A673 (cell line): ENCODE data around the gene CLCN7. TPM values are rescaled to one million over a fixed set of nuclear protein-coding genes. Genes with fewer than 3 reads are reported as not detected.

Source experiments
- BruUV-seq: library from RNA; stranded (reverse); fragments of 400-500 nt; replicated peaks from 2 replicates; lab custom pipeline; 2021; lab: Mats Ljungman, UMichigan
- CTCF ChIA-PET: fragments of 300-600 bp; sonication (Branson Sonifier 250); formaldehyde crosslinking; loops from one replicate; lab custom pipeline; 2022; ENCODE audit warnings: antibody characterized with exemption; lab: Charles Lee
- POLR2A ChIA-PET: fragments of 300-600 bp; sonication (Branson Sonifier 250); formaldehyde crosslinking; loops from one replicate; lab custom pipeline; 2022; ENCODE audit warnings: antibody characterized with exemption; ENCODE audit not compliant: low non-redundant PET; lab: Charles Lee
- DNase-seq: peaks from one replicate; pipeline ENCODE4 v3.0.0-alpha.2; 2015; ENCODE audit warnings: low spot score
- H3K27ac ChIP-seq: fragments of 200-600 bp; sonication (generic); 2 replicates; pipeline ENCODE4 v1.5.1; 2016; ENCODE audit warnings: mixed run types, low read depth, mild to moderate bottlenecking, mixed read lengths, antibody characterized with exemption, low read length; ENCODE audit not compliant: poor library complexity, severe bottlenecking
- H3K27me3 ChIP-seq: fragments of 200-600 bp; sonication (generic); replicated peaks from 2 replicates; pipeline ENCODE4 v1.6.1; 2017; ENCODE audit warnings: mixed run types, low read depth, mild to moderate bottlenecking, mixed read lengths, antibody characterized with exemption, low read length; ENCODE audit not compliant: insufficient read depth, poor library complexity
- H3K36me3 ChIP-seq: fragments of 200-600 bp; sonication (generic); 2 replicates; pipeline ENCODE4 v1.6.1; 2016; ENCODE audit warnings: mixed run types, mild to moderate bottlenecking, mixed read lengths, antibody characterized with exemption, low read length; ENCODE audit not compliant: insufficient read depth, poor library complexity, severe bottlenecking
- H3K4me1 ChIP-seq: fragments of 200-600 bp; sonication (generic); 2 replicates; pipeline ENCODE4 v1.6.1; 2017; ENCODE audit warnings: mixed run types, mild to moderate bottlenecking, mixed read lengths, antibody characterized with exemption, low read length; ENCODE audit not compliant: insufficient read depth, poor library complexity, severe bottlenecking
- H3K4me3 ChIP-seq: fragments of 200-600 bp; sonication (generic); 2 replicates; pipeline ENCODE4 v1.5.1; 2016; ENCODE audit warnings: low read depth, mixed run types, mild to moderate bottlenecking, mixed read lengths, low read length; ENCODE audit not compliant: poor library complexity, severe bottlenecking
- H3K9me3 ChIP-seq: fragments of 200-600 bp; sonication (generic); 2 replicates; pipeline ENCODE4 v1.6.1; 2016; ENCODE audit warnings: mixed run types, low read depth, mild to moderate bottlenecking, mixed read lengths, antibody characterized with exemption, low read length; ENCODE audit not compliant: poor library complexity, severe bottlenecking
- CTCF ChIP-seq: fragments of 300-800, 200-600 bp; sonication (generic); conservative IDR thresholded peaks from 2 replicates; pipeline ENCODE4 v1.5.1; 2017; ENCODE audit warnings: low read depth, mild to moderate bottlenecking, antibody characterized with exemption, low read length, moderate library complexity, mixed read lengths
- EZH2 ChIP-seq: fragments of 200-600 bp; sonication (generic); IDR thresholded peaks from 2 replicates; pipeline ENCODE4 v1.6.1; 2017; ENCODE audit warnings: borderline replicate concordance, low read depth, mild to moderate bottlenecking, mixed read lengths, antibody characterized with exemption, low read length; ENCODE audit not compliant: poor library complexity, severe bottlenecking
- intact Hi-C: fragments of 100-400 bp; cut with micrococcal nuclease; formaldehyde crosslinking; loops from one replicate; pipeline ENCODE4 v1.10.0; 2022; ENCODE audit not compliant: unreplicated experiment
- total RNA-seq: library from RNA; stranded (reverse); gene quantifications from 2 replicates; pipeline ENCODE4 v1.2.3, GENCODE V29; 2021

Gene CLCN7
- total RNA-seq, 1 experiment from 2014 or later, result 89.3 TPM

GRCh38 chr16:1492923-1493745 lies 18.3 kb upstream of the CLCN7 start, which contains the start of gene TELO2:
Gene TELO2 (plus strand): TSS chr16:1493360. CDS start chr16:1494282, 922 bp downstream.
- no peaks in the 10 kb centered on the region for H3K27me3 ChIP-seq
- no peaks in the 10 kb centered on the region for H3K9me3 ChIP-seq
- POLR2A ChIA-PET, result no interaction called here
- peak within 1 kb of the TSS; percentile 98 for H3K27ac ChIP-seq
- peaks cover 3% of the 10 kb centered on the region for H3K4me1 ChIP-seq
- TF ChIP-seq EZH2, result no peak
- TF ChIP-seq CTCF, result no peak
- peak; percentile 84 for DNase-seq
- peaks cover 7% of the 10 kb centered on the region for H3K36me3 ChIP-seq
- peak within 1 kb of the TSS; percentile 88 for H3K4me3 ChIP-seq
- CTCF ChIA-PET, result no interaction called here
- no TSS peak for BruUV-seq
- intact Hi-C loops, result no loop called here

DNA sequence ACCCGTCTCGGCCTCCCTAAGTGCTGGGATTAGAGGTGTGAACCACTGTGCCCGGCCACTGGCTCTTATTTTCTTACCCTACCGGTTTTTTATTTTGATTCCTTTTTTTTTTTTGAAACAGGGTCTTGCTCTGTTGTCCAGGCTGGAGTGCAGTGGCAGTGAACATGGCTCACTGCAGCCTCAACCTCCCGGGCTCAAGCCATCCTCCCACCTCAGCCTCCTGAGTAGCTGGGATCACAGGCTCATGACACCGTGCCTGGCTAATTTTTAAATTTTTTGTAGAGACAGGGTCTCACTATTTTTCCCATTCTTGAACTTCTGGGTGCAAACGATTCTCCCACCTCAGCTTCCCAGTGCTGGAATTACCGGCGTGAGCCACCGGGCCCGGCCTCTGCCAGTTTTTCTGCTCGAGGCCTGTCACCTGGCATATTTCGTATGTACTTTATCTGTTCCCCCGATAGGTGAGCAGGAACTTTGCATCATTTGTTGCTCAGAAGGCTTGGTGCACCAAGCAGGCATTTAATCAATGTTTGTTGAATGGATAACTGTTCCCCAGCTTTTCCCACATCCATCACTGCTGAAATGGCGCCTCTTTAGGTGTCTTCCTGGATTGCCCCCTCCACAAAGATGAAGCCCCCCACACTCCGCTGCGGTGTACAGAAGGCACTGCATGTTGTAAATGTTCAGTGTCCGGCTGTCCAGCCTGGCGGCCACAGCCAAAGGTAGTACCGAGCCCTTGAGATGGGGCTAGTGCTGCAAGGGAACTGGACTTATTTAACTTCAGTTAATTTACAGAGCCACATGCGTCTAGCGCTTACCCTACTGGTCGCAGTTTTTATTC lies 17.5 kb upstream of the CLCN7 start:
- H3K9me3 ChIP-seq, result no peaks in the 10 kb centered on the region
- BruUV-seq, result no TSS peak
- peaks cover 6% of the 10 kb centered on the region for H3K36me3 ChIP-seq
- TF ChIP-seq EZH2, result no peak
- no peak for TF ChIP-seq CTCF
- H3K4me3 ChIP-seq, result no peak overlapping the region
- intact Hi-C loops, result no loop called here
- H3K27me3 ChIP-seq, result no peaks in the 10 kb centered on the region
- no peak for DNase-seq
- peaks cover 3% of the 10 kb centered on the region for H3K4me1 ChIP-seq
- ChIA-PET POLR2A (interaction anchor here (0.7 kb wide), 2 partner anchors 53 to 104 kb away, joined by 5 to 8 read pairs; no protein-coding TSS in a partner anchor), CTCF (no interaction called here)
- no peak overlapping the region for H3K27ac ChIP-seq

DNA sequence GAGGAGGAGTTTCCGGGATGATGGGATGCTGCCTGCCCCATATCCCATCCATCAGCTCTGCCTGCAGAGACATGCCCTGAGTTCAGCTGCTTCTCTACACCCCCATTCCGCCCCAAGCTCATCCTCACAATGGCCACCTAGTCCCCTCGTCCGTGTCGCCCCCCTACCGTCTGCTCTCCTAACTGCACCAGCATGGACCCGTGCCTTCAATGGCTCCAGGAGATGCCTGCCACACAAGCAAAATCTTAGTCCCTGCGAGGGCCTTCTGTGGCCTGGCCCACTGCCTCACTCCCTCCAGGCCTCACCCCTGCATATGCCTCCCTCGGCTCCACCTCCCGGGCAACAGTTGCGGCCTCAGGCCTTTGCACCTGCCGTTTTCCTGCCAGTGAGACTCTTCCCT lies 16.5 kb upstream of the CLCN7 start:
- Histone ChIP-seq H3K4me3 (no peak overlapping the region), H3K4me1 (peaks cover 3% of the 10 kb centered on the region), H3K9me3 (no peaks in the 10 kb centered on the region), H3K36me3 (peaks cover 6% of the 10 kb centered on the region), H3K27ac (no peak overlapping the region), H3K27me3 (no peaks in the 10 kb centered on the region)
- ChIA-PET CTCF (no interaction called here), POLR2A (interaction anchor here (0.7 kb wide), 1 partner anchor 103 kb away, joined by 8 read pairs; no protein-coding TSS in a partner anchor)
- DNase-seq, result no peak
- intact Hi-C loops, result no loop called here
- no TSS peak for BruUV-seq
- no peak for TF ChIP-seq EZH2
- TF ChIP-seq CTCF, result no peak
